Stimulated activated CD8-positive, alpha-beta memory T cell treated with anti-CD3 and anti-CD28 coated beads, Interleukin-4, amount 100 ng/mL, for 1 hour (primary cell): ENCODE results near the gene TICAM1.
"Not testable (repeated sequence)": the region's sequence is repeated elsewhere in the genome, so short reads cannot be mapped to it uniquely, and the experiment has no call there.

Source experiments
- DNase-seq, 2 donors: peaks; one replicate each; pipeline ENCODE4 v3.0.0-alpha.2; 2020; ENCODE audit warnings: low read depth in 2 of 2, low spot score in 1 of 2

The TICAM1 gene

DNA sequence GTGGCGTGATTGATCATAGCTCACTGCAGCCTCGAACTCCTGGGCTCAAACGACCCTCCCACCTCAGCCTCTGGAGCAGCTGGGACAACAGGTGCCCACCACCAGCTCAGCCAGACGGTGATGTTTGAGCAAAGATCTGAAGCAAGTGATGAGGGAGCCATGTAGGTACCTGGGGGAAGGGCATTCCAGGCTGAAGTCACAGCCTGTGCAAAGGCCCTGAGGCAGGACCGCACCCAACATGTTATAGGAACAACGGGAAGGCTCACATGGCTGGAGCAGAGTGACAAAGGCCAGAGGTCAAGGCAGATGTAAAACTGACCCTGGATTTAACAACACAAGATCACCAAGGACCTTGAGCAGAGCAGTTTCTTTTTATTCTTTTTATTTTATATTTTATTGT lies 25.1 kb downstream of the TICAM1 start:
- DNase-seq: no peak

DNA sequence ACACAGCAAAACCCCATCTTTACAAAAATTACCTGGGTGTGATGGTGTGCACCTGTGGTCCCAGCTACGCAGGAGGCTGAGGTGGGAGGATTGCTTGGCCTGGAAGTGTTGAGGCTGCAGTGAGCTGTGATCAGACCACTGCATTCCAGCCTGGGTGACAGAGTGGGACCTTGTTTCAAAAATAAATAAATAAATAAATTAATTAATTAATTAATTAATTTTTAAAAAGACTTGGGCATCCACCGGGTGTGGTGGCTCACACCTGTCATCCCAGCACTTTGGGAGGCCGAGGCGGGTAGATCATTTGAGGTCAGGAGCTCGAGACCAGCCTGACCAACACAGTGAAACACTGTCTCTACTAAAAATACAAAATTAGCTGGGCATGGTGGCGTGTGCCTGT lies 26.4 kb downstream of the TICAM1 start:
- DNase-seq: not testable (repeated sequence)

DNA sequence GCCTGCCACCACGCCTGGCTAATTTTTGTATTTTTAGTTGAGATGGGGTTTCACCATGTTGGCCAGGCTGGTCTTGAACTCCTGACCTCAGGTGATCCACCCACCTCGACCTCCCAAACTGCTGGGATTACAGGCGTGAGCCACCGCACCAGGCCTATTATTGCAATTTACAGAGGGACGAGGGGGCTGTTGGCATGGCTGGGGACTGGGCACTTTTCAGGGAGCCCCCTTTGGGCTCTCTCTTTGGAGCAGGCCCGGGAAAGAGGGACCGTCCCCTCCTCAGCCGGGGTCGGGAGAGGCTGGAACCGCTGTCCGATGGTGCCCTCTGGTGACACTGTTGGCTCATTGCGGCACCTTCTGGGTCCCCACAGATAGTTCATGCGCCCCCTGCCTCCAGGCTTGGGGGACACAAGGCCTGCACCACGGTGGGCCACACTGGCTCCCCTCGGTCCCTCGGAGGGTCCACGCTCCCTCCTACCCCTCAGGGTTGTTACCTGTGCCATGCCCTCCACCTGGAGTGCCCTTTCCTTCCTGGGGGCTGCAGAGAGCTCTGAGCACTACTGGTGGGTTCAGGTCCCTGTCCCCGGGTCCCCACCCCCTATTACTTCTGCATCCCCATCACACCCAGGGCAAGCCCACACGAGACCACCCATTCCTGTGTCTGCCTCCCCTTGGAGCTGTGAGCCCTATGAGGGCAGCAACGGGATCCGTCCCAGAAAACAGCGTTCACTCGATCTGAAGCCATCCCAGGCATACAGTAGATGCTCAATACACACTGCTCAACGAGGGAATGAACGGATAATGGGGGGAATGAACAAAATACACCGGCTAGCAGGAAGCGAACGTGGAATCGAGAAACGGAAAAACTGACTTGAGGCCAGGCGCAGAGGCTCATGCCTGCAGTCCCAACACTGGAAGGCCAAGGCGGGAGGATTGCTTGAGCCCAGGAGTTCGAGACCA lies 27.5 kb downstream of the TICAM1 start:
- DNase-seq: peak in 1 of 2 donors; percentile 47

DNA sequence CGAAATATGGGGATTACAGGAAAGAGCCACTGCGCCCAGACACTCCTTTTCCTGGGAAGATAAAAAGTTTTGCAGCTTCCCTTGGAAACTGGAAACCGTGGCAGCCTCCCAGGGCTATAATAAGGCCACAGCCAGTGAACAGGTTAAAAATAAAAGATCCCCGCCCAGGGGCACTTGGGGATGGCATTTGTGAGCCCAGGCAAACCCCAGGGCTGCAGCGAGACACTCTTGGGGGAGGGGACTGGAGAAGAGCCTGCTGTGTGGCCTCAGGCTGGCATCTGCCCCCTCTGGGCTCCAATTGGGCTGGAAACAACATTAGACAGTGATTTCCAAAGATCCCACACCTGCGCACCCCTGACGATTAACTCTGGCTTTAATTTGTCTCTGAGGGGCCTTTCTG lies 28.8 kb downstream of the TICAM1 start:
- DNase-seq: no peak

DNA sequence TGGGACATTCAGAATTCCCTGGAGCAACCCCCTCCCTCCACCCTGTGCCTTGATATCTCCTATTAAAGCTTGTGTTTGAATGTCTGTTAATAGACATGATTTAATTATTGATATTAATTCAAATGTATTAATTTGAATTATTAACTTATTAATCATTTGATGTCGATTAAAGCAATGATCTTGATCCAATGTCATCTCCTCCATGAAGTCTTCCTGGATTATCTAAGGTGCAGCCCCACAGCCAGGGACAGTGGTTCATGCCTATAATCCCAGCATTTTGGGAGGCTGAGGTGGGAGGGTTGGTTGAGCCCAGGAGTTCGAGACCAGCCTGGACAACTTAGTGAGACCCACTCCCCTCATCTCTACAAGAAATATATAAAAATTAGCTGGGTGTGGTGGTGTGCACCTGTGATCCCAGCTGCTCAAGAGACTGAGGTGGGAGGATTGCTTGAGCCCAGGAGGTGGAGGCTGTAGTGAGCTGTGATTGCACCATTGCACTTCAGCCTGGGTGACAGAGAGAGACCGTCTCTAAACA lies 30.4 kb downstream of the TICAM1 start:
- no peak for DNase-seq

DNA sequence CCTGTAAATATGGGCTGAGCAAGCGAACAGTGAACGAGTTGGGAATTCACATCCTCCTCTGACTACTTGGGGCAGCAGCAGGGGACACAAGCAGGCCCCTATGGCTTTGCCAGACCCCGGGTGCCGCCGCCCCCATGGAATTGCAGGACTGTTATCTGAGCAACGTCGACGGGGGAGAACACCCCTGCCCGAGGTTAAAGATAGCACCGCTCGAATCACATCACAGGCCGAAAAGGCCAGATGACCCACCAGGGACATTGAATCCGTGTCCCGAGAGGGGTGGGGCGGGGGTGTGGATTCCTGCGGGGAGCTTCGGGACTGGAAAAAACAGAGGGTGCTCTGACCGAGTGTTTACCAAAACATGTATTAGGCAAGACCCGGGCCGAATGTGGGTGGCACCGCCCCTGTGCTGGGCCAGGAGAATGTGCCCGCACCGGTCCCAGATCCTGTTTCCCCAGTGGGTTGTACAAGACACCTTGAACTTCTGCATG lies 30.9 kb downstream of the TICAM1 start:
- no peak for DNase-seq

DNA sequence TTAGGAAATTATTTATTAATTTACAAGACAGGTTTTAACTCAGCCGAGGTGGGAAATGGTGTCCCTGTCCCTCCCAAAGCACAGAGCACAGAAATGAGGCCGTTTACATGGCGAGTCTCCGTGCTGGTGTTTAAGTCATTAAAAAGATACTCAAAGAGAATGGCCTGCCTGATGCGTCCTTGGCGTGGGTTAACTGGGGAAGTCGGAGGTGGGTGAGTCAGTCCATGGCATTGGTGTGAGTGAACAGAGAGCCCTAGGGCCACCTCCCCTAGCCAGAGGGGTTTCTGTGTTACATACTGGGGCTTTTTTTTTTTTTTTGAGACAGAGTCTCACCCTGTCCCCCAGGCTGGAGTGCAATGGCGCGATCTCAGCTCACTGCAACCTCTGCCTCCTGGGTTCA lies 36.1 kb downstream of the TICAM1 start:
- no peak for DNase-seq

DNA sequence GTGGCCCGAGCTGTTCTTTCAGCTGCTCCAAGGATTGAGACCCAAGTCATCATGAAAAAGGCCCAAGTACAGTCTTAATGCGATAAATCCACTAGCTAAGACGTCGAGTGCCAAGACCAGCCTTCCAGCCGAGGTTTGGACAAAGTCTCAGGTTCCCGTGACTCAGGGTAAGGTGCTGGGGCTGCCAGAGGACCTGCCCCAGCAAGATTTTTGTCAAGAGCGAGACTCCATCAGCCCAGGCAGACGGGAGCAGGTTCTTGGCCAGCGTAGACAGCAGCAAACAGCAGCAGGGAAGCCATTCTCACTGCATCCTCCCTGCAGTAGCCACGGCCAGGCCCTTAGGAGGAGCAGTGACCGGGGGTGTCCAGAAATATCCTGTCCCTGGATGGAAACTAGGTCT lies 36.5 kb downstream of the TICAM1 start:
- no peak for DNase-seq

DNA sequence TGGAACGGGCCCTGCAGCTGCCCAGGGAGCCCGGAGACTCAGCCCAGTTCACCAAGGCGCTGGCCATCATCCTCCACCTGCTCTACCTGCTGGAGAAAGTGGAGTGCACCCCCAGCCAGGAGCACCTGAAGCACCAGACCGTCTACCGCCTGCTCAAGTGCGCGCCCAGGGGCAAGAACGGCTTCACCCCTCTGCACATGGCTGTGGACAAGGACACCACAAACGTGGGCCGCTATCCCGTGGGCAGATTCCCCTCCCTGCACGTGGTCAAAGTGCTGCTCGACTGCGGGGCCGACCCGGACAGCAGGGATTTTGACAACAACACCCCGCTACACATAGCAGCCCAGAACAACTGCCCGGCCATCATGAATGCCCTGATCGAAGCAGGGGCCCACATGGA lies 38.2 kb downstream of the TICAM1 start:
- DNase-seq: not testable (repeated sequence)

DNA sequence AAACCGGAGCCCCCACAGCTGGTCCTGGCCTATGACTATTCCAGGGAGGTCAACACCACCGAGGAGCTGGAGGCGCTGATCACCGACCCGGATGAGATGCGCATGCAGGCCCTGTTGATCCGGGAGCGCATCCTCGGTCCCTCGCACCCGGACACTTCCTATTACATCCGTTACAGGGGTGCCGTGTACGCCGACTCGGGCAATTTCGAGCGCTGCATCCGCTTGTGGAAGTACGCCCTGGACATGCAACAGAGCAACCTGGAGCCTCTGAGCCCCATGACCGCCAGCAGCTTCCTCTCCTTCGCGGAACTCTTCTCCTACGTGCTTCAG lies 38.7 kb downstream of the TICAM1 start:
- not testable (repeated sequence) for DNase-seq

DNA sequence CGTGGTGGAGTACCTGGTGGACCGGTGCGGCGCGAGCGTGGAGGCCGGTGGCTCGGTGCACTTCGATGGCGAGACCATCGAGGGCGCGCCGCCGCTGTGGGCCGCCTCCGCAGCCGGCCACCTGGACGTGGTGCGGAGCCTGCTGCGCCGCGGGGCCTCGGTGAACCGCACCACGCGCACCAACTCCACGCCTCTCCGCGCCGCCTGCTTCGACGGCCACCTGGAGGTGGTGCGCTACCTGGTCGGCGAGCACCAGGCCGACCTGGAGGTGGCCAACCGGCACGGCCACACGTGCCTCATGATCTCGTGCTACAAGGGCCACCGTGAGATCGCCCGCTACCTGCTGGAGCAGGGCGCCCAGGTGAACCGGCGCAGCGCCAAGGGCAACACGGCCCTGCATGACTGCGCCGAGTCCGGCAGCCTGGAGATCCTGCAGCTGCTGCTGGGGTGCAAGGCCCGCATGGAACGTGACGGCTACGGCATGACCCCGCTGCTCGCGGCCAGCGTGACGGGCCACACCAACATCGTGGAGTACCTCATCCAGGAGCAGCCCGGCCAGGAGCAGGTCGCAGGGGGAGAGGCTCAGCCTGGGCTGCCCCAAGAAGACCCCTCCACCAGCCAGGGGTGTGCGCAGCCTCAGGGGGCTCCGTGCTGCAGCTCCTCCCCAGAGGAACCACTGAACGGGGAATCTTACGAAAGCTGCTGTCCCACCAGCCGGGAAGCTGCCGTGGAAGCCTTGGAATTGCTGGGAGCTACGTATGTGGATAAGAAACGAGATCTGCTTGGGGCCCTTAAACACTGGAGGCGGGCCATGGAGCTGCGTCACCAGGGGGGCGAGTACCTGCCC lies 39.3 kb downstream of the TICAM1 start:
- DNase-seq: not testable (repeated sequence)

DNA sequence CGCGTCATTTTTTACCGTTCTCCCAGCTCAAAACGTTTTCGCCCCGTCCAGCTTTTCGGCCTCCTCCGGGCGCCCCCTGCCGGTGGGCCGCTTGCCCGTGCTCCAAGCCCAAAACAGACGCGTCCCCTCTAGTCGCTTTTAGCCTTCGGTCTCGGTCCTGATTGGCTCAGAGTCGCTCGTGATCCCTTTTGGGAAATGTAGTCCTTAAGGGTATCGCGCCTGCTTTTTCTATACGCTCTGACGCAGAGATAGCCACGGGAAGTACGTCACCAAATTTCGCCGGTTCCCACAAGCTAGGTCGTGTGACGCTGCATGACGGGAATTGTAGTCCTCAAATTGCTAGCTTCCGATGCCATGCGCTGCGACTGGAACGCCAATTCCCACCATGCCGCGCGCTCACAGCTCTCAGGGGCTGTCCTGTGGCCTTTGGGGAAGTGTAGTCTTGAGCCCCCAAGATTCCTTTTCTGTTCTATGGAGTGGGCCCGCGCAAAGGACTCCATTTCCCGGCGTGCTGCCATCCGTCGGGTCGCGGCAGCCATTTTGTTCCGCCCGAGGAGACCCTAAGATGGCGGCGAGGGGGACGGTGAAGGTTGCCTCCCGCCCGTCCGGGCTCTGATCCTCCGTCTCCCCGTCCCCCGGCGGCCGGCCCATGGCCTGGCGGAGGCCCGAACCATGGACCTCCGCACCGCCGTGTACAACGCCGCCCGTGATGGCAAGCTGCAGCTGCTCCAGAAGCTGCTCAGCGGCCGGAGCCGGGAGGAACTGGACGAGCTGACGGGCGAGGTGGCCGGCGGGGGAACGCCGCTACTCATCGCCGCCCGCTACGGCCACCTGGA lies 40.1 kb downstream of the TICAM1 start, which contains the start of gene FEM1A:
TSS of gene FEM1A (plus strand) at position 552 of the 836 bp plus-strand sequence. CDS start at position 673, 121 bp downstream.
- peak; percentile 92 to 96 for DNase-seq

DNA sequence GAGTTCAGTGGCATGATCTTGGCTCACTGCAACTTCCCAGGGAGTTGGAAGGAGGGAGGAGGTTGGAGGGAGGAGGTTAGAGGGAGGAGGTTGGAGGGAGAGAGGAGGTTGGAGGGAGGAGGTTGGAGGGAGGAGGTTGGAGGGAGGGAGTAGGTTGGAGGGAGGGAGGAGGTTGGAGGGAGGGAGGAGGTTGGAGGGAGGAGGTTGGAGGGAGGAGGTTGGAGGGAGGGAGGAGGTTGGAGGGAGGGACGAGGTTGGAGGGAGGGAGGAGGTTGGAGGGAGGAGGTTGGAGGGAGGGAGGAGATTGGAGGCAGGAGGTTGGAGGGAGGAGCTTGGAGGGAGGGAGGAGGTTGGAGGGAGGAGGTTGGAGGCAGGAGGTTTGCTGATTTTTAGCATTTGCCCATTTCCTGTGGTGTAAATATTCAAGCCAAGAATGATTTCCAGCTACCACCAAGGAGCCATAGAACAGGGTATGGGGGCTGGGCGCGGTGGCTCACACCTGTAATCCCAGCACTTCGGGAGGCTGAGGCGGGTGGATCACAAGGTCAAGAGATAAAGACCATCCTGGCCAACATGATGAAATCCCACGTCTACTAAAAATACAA lies 45.0 kb downstream of the TICAM1 start:
- not testable (repeated sequence) for DNase-seq

DNA sequence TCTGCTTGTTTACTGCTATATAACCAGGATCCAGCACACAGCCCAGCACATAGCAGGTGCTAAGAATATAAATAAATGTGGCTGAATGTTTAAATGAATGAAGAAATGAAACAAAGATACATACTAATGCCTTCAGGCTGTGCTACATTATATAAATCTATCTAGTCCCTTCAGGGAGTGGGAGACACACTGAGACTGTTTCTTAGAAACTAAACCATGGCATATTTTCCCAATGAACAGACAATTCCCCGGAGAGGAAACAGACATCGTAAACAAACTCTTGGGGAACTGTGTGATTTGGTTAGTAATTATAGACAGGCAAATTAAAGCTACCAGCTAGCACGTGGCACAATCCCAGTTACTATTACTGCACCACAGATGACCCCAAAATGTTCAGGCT lies 49.7 kb downstream of the TICAM1 start:
- DNase-seq: no peak

DNA sequence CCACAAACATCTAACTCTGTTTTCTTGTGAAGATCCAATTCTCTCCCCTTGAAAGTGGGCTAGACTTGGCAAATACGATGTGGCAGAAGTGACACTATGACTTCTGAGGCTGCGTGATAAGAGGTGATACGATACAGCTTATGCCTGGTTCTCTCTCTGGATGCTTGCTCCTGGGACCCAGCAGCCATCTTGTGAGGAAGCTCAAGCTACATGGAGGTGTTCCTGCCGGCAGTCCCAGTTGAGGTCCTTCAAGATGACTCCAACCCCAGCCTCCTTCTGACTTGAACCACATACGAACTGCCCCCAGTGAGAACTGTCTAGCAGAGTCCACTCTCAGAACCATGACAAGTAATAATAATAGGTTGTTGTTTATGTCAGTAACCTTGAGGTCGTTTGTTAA lies 50.7 kb downstream of the TICAM1 start:
- no peak for DNase-seq

DNA sequence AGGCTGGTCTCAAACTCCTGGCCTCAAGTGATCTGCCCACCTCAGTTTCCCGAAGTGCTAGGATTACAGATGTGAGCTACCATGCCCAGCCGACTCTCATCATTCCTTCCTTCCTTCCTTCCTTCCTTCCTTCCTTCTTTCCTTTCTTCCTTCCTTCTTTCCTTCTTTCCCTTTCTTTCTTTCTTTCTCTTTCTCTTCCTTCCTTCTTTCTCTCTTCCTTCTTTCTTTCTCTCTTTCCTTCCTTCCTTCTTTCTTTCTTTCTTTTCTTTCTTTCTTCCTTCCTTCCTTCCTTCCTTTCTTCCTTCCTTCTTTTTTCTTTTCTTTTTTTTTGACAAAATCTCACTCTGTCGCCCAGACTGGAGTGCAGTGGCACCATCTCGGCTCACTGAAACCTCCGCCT lies 53.4 kb downstream of the TICAM1 start:
- not testable (repeated sequence) for DNase-seq

DNA sequence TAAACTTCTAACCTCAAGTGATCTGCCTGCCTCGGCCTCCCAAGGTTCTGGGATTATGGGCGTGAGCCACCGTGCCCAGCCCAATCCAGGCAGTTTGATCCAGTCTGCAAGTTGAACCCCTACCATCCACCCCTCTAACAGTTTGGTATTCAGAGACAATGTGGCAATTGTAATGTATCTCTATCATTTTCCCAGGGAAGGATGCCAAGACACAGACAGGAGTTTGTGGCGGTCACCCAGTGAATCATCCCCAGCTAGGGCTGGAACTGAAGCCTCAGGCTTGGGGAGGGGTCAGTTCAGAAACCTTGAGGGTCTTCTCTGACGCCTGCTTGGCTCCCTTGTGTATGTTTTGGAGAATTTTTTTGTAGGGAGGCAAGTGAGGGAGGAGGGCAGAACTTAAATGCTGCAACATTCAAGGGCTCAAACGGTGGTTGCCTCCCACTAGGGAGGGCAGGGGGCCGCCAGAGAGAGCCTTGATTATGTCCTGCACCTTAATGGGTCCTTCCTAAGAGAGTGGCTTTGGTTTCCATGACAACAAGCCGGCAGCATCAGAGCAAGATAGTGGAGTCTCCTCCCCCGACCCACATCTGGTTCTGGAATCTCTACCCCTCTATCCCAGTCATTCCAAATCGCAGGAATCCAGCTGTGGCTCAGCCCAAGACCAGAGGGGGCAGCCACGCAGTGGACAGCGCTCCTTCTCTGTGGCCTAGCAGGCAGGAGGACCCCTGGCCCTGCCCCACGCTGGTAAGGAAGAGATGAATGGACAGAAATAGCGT lies 54.9 kb downstream of the TICAM1 start:
- DNase-seq: no peak

DNA sequence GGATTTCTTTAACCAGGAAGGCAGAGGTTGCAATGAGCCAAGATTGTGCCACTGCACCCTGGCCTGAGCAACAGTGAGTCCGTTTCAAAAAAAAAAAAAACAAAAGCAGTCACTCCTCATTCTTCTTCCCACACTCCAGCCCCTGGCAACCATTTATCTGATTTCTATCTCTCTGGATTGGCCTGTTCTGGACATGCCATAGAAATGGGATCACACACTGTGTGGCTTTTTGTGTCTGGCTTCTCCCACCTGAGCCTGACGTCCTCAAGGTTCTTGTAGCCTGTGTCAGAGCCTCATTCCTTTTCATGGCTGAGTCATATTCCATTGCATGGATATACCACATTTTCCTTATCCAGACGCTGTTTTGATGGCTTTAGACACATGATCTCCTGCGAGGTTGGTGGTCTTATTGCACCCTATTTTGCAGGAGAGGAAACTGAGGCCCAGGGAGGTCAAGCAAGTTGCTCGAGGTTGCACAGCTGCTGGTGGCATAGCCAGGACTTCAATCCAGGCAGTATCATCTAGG lies 55.8 kb downstream of the TICAM1 start:
- DNase-seq: no peak

DNA sequence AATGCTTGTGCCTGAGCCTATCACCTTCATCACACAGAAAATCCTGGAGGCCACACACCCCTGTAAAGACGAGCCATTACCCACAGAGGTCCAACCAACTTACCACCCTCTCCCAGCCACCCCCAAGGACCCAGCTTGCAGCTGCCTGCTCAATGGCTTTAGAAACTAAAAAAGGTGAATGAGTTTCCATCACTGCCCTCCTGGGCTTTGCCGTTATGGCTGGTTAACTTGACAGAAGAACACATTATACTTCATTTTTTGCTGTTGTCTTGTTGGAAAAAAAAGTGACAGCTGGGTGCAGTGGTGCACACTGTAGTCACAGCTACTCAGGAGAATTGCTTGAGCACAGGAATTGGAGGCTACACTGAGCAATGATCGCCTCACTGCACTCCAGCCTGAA lies 57.4 kb downstream of the TICAM1 start:
- DNase-seq: no peak
